Effector CD8-positive, alpha-beta T cell (primary cell): ENCODE measurements around the gene ARHGAP31.
"Not testable (repeated sequence)": the region's sequence is repeated elsewhere in the genome, so short reads cannot be mapped to it uniquely, and the experiment has no call there.

Source experiments
- DNase-seq: peaks from one replicate; lab custom pipeline; 2025; lab: John Stamatoyannopoulos, UW

Gene ARHGAP31

DNA sequence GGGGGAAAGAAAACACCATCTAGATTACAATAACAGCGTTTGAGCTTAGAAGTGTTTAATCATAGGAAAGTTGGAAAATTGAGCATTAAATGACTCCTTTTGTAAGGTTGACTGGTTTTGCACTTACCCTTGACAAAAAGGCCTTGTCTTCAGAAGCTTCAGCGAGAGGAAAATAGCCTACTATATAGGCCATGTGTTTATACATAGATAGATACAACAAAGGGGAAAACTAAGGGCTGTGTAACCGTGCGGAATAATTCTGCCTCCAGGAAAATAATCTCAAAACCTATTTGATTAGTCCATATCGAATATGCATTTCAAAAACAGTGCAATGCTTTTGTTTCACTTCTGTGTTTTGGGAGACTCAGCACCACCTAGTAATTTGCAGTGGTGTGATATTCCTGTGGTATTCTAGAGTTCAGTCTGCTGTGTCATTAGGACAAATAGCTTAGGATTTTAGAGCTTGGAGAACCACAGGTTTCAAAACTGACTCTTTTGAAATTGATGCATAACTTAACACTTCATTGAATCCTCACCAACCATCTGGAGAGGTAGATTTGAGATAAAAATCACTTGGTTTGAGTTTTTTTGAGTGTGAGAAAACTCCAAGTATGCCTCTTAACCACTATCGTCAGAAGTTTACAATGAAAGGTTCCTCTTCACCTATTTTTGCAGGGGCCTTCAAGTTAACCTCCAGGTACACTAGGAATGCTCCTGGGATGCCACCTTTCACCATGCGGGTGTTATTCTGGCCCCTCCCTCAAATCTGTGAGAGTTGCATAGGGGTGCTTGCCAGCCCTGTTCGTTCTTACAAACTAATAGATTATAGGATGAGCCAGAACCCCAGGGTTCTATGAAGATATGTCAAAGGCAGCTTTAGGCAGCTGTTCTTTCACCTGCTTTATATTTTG lies 1.9 kb downstream of the ARHGAP31 start:
- DNase-seq, result no peak

DNA sequence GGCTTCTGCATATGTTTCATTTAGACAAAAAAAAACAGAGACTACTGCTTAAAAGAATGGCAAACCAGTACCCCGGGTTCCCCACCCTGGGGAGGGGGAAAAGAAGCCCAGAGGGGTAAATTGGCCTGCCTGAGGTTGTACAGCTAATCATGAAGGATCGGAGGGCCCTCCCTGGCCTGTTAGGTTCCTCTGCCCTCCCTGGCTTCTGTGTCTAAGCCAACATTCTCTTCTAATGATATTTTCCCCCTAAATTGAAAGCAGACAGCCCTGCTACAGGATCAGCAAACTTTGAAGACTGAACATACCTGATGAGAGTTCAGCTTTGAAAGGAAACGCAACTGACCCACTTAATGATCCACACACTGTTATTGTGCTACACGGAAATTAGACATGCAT lies 2.5 kb downstream of the ARHGAP31 start:
- DNase-seq, result no peak

- no peak for DNase-seq
Observed at GRCh38 chr3:119297169-119297568, 3.0 kb downstream of the ARHGAP31 start.

GRCh38 chr3:119298565-119298941 lies 4.4 kb downstream of the ARHGAP31 start:
- no peak for DNase-seq

DNA sequence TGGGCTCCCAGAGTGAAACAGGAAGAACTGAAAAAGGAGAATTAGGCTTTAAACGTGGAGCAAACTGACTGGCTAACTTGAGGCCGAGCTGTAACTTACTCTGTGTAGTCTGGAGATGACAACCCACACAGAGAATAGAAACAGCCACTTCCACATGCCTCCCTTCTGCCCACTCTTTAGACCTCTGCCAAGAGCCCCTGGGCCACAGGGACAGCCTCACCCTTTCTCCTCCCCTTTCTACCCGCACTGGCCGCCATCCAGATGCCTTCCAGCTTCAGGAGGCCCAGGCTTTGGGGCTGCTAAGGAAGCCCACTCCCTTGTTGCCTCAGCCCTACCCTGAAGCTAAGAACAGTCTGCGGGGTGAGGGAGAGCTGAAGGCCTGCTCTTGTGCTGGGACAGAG lies 6.8 kb downstream of the ARHGAP31 start:
- DNase-seq, result no peak

- no peak for DNase-seq
Observed at GRCh38 chr3:119301662-119302061, 7.5 kb downstream of the ARHGAP31 start.

- DNase-seq, result no peak
Observed at GRCh38 chr3:119302697-119303551, 8.7 kb downstream of the ARHGAP31 start.

- no peak for DNase-seq
Observed at GRCh38 chr3:119304201-119304713, 10.1 kb downstream of the ARHGAP31 start.

DNA sequence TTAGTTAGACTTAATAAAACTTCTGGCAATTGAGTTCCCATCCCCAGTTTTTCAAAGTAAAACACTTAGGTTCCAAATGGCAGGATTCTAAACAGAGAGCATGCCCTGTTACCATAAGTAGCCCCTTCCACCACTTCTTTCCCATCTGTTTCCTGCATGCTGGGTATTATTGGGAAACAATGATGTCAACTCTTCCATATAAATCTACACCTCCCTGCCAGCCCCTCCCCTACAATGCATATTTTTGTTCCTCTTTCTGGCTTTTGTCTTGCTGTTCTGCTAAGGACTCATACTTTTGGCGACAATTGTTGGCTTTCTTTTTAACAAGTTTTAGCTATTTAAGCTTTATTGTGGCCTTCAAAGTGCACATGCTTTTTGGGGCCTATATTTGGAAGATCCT lies 11.1 kb downstream of the ARHGAP31 start:
- no peak for DNase-seq

GRCh38 chr3:119306378-119306777 lies 12.2 kb downstream of the ARHGAP31 start:
- not testable (repeated sequence) for DNase-seq

GRCh38 chr3:119308355-119308754 lies 14.2 kb downstream of the ARHGAP31 start:
- no peak for DNase-seq

DNA sequence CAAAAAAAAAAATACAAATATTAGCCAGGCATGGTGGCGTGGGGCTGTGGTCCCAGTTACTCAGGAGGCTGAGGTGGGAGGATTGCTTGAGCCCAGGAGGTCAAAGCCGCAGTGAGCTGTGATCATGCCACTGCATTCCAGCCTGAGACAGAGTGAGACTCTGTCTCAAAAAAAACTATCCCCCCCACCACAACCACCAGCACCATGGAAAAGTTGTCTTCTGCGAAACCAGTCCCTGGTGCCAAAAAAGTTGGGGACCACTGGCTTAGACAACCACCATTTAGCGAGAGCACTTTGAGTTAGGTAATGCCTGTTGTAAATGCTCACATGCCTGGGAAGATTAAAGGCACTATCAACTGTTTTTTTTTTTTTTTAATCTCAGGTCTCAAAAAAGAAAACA lies 15.4 kb downstream of the ARHGAP31 start:
- no peak for DNase-seq

DNA sequence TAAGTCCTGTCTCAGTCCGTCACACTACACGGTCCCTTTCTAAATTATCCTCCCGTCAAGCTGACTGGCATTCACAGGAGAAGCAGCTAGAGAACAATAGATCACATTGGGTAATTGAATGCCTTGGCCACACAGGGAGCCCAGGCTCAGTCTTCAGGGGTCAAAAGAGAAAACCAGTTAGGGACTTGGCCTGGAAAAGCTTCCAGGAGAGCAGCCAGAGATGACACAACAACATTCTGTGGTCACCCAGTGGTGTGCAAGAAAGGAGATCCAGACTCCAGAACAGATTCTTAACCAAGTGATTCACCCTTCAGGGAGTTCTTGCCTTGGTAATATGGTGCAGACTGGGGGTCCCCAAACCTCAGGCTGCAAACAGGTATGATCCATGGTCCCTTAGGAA lies 15.9 kb downstream of the ARHGAP31 start:
- DNase-seq, result no peak

DNA sequence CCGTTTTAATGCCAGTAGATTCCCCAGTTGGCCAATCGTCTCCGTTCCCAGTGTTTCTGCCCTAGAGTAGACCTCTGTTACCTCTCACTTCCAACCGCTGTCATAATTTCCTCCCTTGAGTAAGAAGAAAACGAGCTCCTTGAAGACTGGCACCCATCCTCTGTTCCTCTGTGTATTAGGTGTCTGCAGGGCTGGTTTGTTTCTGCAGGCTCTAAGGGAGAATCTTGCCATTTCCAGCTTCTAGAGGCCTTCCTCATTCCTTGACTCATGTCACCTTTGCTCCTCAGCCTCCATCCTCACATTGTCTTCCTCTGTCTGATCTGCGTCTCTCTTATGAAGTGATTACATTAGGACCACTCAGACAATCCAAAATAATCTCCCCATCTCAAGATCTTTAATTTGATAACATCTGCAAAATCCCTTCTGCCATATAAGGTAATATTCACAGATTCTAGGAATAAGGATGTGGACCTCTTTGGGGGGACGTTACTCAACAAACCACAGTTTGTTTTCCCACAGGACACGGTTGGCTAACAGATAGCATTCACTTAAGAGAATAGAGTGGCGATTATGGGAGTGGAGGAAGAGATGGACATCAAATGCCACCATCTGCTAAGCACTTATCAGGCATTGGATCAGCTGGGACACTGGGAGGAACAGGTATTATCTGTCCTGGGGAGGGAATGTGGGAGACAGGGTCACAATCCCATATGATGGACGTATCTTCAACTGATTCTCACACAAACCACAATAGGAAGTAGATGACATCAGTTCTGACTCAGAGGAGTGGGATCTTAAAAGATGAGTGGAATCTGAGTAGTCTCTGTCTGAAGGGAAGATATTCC lies 17.1 kb downstream of the ARHGAP31 start:
- no peak for DNase-seq

DNA sequence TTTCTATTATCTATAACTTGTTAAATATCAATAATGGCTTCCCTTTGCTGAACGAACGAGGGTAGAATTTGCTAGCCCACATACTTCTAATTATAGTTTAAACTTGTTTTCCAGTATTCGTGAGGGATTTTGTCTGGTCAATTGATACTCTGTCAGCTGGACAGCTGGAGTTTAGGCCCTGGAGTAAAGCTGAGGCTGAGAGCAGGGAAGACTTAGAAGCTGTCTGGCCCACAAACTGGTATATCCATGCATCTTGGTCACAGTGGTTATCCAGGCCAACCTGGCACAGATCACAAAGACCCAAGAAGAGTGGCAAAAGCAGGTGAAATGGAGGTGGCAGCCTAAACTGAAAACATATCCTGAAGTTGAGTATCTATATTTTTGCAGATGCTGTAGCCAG lies 19.3 kb downstream of the ARHGAP31 start:
- no peak for DNase-seq

GRCh38 chr3:119314821-119315220 lies 20.6 kb downstream of the ARHGAP31 start:
- no peak for DNase-seq

DNA sequence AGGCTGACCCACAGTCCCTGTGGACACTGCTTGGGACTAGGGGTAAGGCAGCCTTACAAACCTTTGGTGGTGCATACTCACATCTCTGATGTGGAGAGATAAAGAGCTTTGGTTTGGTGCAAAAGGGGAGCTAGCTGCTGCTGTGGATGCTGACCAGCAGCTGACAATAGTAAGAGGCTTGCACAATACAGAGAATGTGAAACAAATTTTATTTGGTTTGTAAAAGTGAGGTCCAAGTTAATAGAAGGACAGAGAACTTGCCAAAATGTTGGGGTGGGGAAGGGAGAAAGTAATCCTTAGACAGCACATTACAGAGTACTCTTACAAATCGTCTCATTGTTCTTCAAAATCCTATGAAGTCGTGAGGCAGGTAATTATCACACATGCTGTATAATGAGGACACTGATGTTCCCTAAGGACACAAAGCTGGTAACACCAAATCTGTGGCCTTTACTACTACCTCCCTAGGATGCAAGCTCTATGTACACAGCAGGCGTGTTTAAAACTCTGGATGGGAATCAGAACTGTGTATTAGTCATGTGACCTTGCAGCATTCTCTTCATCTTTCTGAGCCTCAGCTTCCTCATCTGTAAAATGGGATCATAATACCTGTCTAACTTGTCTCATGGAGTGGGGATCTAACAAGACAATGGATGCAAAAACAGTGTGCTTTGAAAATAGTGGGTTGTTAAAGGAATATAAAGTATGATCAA lies 21.6 kb downstream of the ARHGAP31 start:
- DNase-seq, result no peak

DNA sequence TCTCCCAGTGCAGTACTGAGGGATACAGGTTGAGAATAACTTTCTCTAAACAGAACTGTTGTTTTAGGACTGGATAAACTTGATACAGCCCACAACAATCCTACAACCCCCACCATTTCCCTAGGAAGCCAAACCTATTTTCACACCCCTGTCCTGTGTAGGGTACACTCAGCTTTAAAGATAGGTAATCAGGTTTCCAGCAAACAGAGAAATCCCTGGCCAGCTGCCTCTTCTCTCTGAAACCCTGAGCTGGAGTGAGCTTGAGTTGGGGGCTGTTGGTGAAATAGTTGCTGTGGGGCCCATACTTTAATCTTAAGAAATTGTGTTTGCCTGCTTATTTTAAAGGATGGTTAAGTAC lies 22.1 kb downstream of the ARHGAP31 start:
- DNase-seq, result no peak

- no peak for DNase-seq
Observed at GRCh38 chr3:119318876-119319275, 24.7 kb downstream of the ARHGAP31 start.

GRCh38 chr3:119319311-119319710 lies 25.1 kb downstream of the ARHGAP31 start:
- no peak for DNase-seq

DNA sequence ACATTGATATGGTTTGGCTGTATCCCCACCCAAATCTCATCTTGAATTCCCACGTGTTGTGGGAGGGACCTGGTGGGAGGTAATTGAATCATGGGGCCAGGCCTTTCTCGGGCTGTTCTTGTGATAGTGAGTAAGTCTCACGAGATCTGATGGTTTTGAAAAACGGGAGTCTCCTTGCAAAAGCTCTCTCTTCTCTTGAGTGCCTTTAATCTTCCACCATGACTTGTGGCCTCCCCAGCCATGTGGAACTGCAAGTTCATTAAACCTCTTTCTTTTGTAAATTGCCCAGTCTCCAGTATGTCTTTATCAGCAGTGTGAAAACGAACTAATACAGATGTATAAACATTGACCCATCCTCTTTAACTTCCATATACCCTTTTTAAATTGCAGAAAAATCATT lies 26.6 kb downstream of the ARHGAP31 start:
- not testable (repeated sequence) for DNase-seq
